Left hindlimb (tissue), 1 donor: ENCODE measurements around the gene SPDYE17.
"Not testable (repeated sequence)": the region's sequence is repeated elsewhere in the genome, so short reads cannot be mapped to it uniquely, and the experiment has no call there.

Source experiments
- DNase-seq: peaks from one replicate; pipeline ENCODE4 v3.0.0-alpha.2; 2018

SPDYE17 gene

GRCh38 chr7:76998285-76998589 is 33.9 kb downstream of the SPDYE17 start:
- DNase-seq = peak; percentile 31

DNA sequence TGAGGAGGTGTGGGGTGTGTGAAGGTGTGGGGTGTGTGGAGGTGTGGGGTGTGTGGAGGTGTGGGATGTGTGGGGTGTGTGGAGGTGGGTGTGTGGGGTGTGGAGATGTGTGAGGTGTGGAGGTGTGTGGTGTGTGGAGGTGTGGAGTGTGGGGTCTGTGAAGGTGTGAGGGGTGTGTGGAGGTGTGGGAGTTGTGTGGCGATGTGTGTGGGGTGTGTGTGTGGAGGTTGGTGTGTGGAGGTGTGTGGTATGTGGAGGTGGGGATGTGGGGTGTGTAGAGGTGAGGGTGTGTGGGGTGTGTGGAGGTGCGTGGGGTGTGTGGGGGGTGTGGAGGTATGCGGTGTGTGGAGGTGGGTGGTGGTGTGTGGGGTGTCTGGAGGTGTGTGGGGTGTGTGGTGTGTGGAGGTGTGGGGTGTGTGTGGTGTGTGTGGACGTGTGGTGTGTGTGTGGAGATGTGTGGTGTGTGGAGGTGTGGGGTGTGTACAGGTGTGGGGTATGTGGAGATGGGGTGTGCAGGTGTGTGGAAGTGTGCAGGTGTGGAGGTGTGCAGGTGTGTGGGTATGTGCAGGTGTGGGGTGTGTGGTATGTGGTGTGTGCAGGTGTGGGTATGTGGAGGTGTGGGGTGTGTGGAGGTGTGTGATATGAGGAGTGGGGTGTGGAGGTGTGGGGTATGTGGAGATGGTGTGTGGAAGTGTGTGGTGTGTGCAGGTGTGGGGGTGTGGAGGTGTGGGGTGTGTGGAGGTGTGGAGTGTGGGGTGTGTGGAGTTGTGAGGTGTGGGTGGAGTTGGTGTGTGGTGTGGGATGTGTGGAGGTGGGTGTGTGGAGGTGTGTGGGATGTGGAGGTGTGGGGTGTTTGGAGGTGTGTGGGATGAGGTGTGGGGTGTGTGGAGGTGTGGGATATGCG is 34.5 kb downstream of the SPDYE17 start:
- DNase-seq = peak; percentile 30

- peak; percentile 13 for DNase-seq
These were observed 35.2 kb downstream of the SPDYE17 start for GRCh38 chr7:76996932-76997331.

DNA sequence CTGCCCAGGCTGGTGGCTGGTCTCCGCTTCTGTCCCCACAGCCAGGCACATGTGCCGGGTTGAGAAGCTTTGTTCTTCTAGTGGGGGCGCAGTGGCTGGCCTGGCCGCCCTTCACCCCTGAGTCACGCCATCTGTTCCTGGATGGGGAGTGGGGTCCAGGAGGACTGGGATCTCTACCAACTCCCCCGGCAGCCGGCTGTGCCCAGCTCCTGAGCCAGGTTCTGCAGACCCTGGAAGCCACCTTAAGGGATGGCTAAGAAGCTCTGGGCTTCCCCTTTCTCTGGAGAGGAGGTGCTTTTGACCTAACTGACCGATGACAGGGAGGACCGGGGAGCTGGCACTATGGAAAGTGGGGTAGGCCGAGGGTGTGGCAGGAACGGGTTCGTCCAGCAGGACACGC is 37.9 kb downstream of the SPDYE17 start:
- not testable (repeated sequence) for DNase-seq

GRCh38 chr7:76993831-76994230 is 38.3 kb downstream of the SPDYE17 start:
- peak; percentile 6 for DNase-seq

- peak; percentile 12 for DNase-seq
These were observed 39.3 kb downstream of the SPDYE17 start for GRCh38 chr7:76992871-76993270.

- not testable (repeated sequence) for DNase-seq
These were observed 40.0 kb downstream of the SPDYE17 start for GRCh38 chr7:76992204-76992603.

DNA sequence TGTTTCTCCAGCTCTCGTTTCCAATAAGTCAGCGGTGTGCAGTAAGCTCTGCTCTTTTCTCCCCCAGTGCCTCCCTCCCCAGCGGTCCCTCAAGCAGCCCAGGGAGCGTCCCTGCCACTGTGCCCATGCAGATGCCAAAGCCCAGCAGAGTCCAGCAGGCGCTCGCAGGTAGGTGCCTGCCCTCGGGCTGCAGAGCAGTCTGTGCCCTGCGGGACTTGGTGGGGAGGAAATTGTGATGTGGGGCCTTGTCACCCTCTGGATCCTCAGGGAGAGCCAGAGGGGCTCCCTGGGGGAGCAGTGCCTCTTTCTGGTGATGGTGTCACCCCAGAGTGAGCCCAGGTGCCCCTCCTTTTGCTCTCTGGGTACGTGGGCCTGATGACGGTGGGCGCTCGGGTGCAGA is 42.0 kb downstream of the SPDYE17 start:
- peak; percentile 6 for DNase-seq

DNA sequence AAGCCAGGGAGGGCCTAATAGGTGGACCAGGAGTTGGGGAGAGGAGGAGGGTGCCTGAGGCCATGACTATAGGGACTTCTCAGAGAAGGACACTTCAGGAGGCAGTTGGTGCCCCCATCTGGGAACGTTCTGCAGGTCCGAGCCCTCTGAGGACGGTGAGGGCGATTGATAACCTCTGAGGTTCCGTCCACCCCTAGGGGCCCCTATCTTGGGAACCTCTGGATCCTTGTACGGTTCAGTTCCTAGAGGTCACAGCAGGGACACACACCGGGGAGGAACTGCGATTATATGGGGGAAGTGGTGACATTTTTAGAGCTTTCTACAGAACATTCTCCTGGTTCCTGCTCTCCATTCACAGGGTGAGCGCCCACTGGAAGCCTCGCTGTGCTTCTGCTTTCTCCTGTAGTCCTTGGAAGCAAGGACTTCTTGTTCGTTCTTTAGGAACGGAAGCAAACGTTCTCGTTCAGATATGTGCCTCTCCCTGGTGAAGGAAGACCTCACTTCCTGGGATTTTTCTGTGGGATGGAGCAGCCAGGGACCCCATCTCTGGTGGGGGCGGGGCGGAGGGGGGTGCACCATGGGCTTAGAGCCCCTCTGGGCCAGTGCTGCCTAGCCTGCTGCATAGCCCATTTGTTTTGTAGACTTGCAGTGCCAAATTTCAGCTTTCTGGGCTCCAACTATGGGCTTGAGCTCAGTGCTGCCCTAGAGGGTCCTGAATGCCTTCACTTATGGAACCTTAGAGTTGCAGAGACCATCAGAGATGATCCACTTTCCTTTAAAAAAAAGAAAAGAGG is 46.0 kb downstream of the SPDYE17 start:
- DNase-seq = not testable (repeated sequence)

- not testable (repeated sequence) for DNase-seq
These were observed 47.4 kb downstream of the SPDYE17 start for GRCh38 chr7:76984784-76985136.

DNA sequence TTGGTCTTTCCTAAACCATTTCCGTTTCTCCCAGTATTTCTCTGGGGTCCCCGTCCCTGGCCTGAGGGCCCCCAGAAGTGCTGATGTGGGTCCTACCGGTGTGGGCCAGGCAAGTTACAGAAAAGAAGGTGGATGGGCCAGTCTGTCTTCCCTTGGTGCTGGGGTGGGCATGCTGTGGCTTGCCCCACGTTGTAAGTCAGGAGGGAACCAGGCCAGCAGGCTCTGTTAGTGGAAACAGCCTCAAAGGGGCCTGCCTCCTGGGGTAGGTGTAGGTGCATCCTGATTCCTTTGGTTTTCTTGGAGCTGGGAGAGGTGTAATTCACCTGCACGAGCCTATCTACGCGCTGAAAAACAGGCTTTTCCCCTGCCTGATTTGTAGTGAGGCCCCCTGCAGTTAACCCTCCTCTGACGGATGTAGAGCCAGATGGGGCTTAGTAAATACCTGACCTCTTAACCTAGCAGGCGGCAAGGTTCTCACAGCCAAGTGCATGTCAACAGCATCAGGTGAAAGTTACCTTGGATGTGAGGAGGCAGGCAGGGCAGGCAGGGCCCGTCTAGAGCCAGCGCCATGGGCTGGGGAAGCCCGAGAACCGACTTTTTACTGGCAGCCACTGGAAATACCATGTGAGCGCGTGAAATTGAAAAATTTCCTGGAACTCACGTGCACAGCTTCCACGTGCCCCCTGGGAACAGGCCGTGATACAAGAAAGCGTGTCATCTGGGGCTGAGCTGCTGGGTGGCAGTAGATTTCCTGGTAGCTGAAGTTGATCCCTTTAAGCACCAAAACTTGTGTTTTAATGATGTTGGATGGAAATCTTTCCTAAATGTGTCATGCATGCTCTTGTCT is 48.0 kb downstream of the SPDYE17 start:
- not testable (repeated sequence) for DNase-seq

DNA sequence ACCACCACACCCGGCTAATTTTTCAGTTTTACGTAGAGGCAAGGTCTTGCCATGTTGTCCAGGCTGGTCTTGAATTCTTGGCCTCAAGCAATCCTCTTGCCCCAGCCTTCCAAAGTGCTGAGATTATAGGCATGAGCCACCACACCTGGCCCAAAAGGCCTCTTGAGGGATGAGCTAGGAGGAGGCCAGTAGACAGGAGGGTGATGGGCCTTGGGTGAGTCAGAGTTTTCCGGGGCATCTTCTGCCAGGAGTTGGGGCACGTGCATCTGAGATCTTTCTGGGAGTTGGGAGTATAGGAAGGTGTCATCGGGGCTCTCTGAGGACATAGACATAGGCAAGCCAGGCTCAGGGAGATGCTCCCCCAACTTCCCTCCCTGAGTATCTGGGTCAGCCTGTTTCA is 48.8 kb downstream of the SPDYE17 start:
- not testable (repeated sequence) for DNase-seq

DNA sequence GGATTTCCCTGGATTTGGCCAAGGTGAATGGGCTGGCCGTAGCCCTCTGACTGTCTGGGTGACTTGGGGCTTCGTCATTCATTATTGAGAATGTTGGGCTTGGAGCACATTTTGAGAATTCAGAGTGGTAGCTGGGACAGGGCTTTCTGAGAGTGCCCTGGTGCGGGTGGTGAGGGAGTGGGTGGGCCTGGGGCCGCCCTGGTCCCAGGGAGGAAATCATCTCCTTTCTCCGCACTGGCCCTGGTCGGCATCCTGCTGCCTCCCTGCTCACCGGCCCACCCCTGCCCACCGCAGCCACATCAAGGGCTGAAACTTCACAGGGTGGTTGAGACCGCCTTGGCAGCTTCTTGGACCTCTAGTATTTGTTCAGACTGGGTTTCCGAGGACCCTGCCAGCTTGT is 49.7 kb downstream of the SPDYE17 start:
- not testable (repeated sequence) for DNase-seq

- not testable (repeated sequence) for DNase-seq
These were observed 50.8 kb downstream of the SPDYE17 start for GRCh38 chr7:76981187-76981970.

DNA sequence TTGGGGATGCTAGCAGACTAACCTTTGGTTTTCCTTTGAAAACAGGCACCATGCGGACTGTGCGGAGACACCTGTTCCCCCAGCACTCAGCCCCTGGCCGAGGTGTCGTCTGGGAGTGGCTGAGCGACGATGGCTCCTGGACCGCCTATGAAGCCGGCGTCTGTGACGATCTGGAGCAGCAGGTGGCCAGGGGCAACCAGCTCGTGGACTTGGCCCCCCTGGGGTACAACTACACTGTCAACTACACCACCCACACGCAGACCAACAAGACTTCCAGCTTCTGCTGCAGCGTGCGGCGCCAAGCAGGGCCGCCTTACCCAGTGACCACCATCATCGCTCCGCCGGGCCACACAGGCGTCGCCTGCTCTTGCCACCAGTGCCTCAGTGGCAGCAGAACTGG is 51.6 kb downstream of the SPDYE17 start:
- DNase-seq = peak; percentile 0

DNA sequence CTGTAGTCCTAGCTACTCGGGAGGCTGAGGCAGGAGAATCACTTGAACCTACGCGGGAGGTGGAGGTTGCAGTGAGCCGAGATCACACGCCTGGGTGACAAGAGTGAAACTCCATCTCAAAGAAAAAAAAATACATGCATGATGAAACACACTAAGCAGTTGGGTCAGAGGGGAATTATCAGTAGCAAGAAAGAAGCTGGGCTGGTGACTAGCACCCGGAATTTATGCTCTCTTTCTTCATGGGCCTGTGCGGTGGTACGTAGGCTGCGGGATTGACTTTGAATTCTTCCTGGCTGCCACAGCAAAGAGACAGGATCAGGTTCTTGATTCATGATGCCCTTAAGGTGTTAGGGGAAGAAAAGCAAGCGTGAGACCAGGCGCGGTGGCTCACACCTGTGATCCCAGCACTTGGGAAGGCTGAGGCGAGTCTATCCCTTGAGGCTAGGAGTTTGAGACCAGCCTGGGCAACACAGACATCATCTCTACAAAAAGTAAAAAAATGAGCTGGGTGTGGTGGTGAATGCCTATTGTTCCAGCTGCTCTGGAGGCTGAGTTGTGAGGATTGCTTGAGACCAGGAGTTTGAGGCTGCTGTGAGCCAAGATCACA is 54.3 kb downstream of the SPDYE17 start:
- DNase-seq = not testable (repeated sequence)

- DNase-seq = peak; percentile 8
These were observed 57.2 kb downstream of the SPDYE17 start for GRCh38 chr7:76974793-76975579.

GRCh38 chr7:76974336-76974735 is 57.8 kb downstream of the SPDYE17 start:
- peak; percentile 8 for DNase-seq

DNA sequence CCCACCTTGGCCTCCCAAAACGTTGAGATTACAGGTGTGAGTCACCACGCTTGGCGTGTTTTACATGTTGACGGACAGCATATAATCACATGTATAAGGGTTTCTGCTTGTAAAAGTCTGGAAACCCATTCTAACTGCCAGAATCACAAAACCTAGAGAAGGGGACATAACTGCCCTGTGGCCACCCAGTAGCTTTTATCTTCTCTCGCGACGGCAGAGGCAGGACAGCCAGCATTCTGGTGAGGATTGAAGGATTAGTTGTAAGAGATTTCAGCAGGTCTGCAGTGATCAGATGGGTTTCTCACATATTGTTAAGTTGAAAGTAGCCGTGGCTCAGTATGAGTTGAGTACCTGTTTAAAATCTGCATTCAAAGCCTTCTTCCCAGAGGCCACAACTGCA is 59.8 kb downstream of the SPDYE17 start:
- peak; percentile 8 for DNase-seq
